H1 (cell line): Measurements from ENCODE around the gene TMEM89. TPM values are rescaled to one million over a fixed set of nuclear protein-coding genes. Genes with fewer than 3 reads are reported as not detected.

Experiments used
- CEBPB ChIP-seq: IDR thresholded peaks from 2 replicates; pipeline ENCODE4 v1.6.1; 2012; ENCODE audit warnings: low read depth, low read length
- CHD7 ChIP-seq: fragments of 300-600 bp; sonication (generic); IDR thresholded peaks from 2 replicates; pipeline ENCODE4 v1.7.1; 2012; ENCODE audit warnings: low read length, moderate library complexity, mild to moderate bottlenecking, inconsistent platforms; ENCODE audit not compliant: insufficient replicate concordance
- EZH2 ChIP-seq: fragments of 200-600 bp; sonication (generic); IDR thresholded peaks from 2 replicates; pipeline ENCODE4 v1.7.1; 2012; ENCODE audit warnings: low read depth, mild to moderate bottlenecking, moderate library complexity, low read length, inconsistent platforms; ENCODE audit not compliant: severe bottlenecking
- JUN ChIP-seq: IDR thresholded peaks from 2 replicates; pipeline ENCODE4 v1.6.1; 2011; ENCODE audit warnings: low read depth, mild to moderate bottlenecking, improper control_type of control experiment, low read length
- KDM5A ChIP-seq: fragments of 200-600 bp; IDR thresholded peaks from 2 replicates; pipeline ENCODE4 v1.7.1; 2012; ENCODE audit warnings: mild to moderate bottlenecking, low read length, inconsistent platforms, mixed read lengths
- SP1 ChIP-seq: IDR thresholded peaks from 2 replicates; pipeline ENCODE4 v1.6.1; 2011; ENCODE audit warnings: low read depth, low read length
- TAF7 ChIP-seq: optimal IDR thresholded peaks from 2 replicates; pipeline ENCODE3; 2011; ENCODE audit warnings: low read depth, mild to moderate bottlenecking, inconsistent platforms, low read length, moderate library complexity, borderline replicate concordance
- polyA plus RNA-seq, 7 experiments: library from polyadenylated mRNA; depleted of rRNA in 3 of 7; stranded (reverse) in 5 of 7; unstranded in 2 of 7; fragments of >200 nt in 5 of 7; fragments of 200-250 nt in 2 of 7; gene quantifications; 1 replicate in 5 of 7; 2 replicates in 1 of 7; 4 replicates in 1 of 7; pipeline versions ENCODE4 v1.2.1 to v1.2.3, GENCODE V29; 2011 to 2013; ENCODE audit warnings: missing spikeins in 2 of 7, mixed read lengths in 2 of 7
- total RNA-seq: library from RNA; stranded (reverse); fragmentation: NEBNext Ultra II Directional; extraction: Animal tissue kit (Norgen Biotek cat#: 25700); gene quantifications from 2 replicates; pipeline ENCODE4 v1.2.1, GENCODE V29; 2021

TMEM89 gene
- total and polyA plus RNA-seq, 2 of the 8 experiments (the other 6 are each of a cell fraction or from before 2014, with no cell fraction given), result not detected

- no peak for TF ChIP-seq CHD7
- no peak for TF ChIP-seq SP1
- no peak for TF ChIP-seq CEBPB
- TF ChIP-seq EZH2, result no peak
- no peak for TF ChIP-seq JUN
- no peak for TF ChIP-seq TAF7
- no peak for TF ChIP-seq KDM5A
Measured at GRCh38 chr3:48581621-48582481, 39.7 kb downstream of the TMEM89 start (continued).
